ENCODE data around the gene RBBP8NL. TPM values are rescaled to one million over a fixed set of nuclear protein-coding genes. Genes with fewer than 3 reads are reported as not detected.
A peak's percentile ranks its signal among the peaks of the same experiment; 100 is the strongest.

Gene RBBP8NL
- total and polyA plus RNA-seq, 2 of the 8 experiments (the other 6 are each of a cell fraction or from before 2014, with no cell fraction given), result 0.43 to 0.48 TPM

DNA sequence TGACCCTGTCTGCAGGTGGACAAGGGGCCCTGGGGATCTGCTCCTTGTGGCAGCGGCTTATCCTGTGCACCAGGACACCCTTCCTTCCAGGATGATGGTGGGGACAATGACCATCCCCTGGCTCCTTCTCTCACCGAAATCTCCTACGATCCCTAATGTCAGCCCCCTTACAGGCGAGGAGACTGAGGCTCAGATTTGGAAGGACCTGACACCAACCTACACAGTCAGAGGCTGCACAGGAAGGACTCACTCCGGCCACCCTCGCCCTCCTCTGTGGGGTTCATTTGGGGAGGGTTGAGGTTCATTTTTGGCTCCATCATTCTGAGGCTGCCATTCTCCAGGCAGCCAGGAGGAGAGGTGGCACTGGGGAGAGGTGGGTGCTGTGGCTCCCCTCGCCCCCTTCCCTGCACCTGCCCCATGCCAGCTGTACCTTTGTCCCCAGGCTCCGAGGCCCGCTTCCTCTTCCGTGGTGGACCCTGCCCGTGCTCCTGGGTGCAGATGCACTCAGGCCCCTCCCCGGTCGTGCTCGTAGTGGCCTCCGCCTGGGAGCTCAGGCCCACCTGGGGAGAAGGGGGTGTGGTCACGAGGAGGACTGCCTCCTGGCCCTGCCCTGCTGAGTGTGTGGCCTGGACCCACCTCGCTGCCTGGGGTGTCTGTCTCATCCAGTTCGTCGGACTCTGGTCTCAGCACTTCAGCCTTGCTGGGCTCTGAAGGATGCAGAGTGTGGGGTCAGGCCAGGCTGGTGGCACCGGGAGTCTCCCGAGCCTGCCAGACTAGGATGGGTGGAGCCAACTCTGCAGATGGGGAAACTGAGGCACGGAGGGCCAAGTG, 14.9 kb downstream of the RBBP8NL start:
- WGBS, 2 experiments (ENCODE audit: extremely low coverage in 1 of 2, insufficient coverage in 1 of 2, insufficient read length in 1 of 2, insufficient replicate concordance in 2 of 2, low coverage in 1 of 2, low lambda C conversion rate in 2 of 2, missing lambda C conversion rate in 1 of 2), result 89% methylated on average over 21 of the region's 22 CpGs; no CpG with 5 or more reads in 1 of the 2 experiments
- Histone ChIP-seq H3K18ac (ENCODE audit: extremely low read depth, low read length) (no peak overlapping the region), H3K4me2 (ENCODE audit: insufficient read depth in 1 of 2, low read depth in 2 of 2, low read length in 2 of 2) (no peak overlapping the region), H4K91ac (replicated peaks; ENCODE audit: insufficient read length, low read length) (no peak overlapping the region), H3K9me3 (ENCODE audit: insufficient read depth in 2 of 2, low read depth in 1 of 2, low read length in 1 of 2) (no peaks in the 10 kb centered on the region), H3K23ac (ENCODE audit: insufficient read length) (no peak overlapping the region), H2BK12ac (ENCODE audit: low read depth, low read length) (no peak overlapping the region), H2BK20ac (ENCODE audit: low read length) (no peak overlapping the region), H4K20me1 (replicated peaks in 1 of 2; ENCODE audit: control insufficient read depth in 1 of 2, insufficient read depth in 2 of 2, low read length in 2 of 2) (peaks cover 0 to 2% of the 10 kb centered on the region in 2 experiments), H2BK15ac (ENCODE audit: low read length) (no peak overlapping the region), H2AK5ac (ENCODE audit: low read depth, low read length) (no peak overlapping the region), H3K4me1 (replicated peaks in 1 of 4; ENCODE audit: control insufficient read depth in 3 of 4, insufficient read depth in 4 of 4, low read length in 3 of 4) (peaks cover 0 to 15% (median 2%) of the 10 kb centered on the region in 4 experiments; a peak in 4 of 7 replicates), H2BK120ac (replicated peaks; ENCODE audit: low read depth, low read length) (no peak overlapping the region), H4K5ac (ENCODE audit: insufficient read length, low read depth, low read length) (no peak overlapping the region), H3K27ac (ENCODE audit: low read depth, low read length) (no peak overlapping the region), H3K23me2 (ENCODE audit: low read depth, low read length) (no peaks in the 10 kb centered on the region; the same call in 1 of the 2 replicates), H4K8ac (ENCODE audit: extremely low read depth, insufficient read depth, low read length) (peak overlapping the region; percentile 57; the same call in 1 of the 2 replicates), H2BK5ac (ENCODE audit: low read depth, low read length) (no peak overlapping the region), H3K79me2 (ENCODE audit: control insufficient read depth in 1 of 2, insufficient read depth in 2 of 2, low read length in 2 of 2) (no peaks in the 10 kb centered on the region), H3K36me3 (ENCODE audit: control insufficient read depth in 2 of 4, insufficient read depth in 4 of 4, low read length in 3 of 4) (no peaks in the 10 kb centered on the region), H3K14ac (ENCODE audit: insufficient read length) (no peak overlapping the region), H3K4me3 (ENCODE audit: extremely low read depth in 1 of 4, insufficient read depth in 2 of 4, low read depth in 3 of 4, low read length in 4 of 4) (no peak overlapping the region), H3K9ac (replicated peaks in 1 of 4; ENCODE audit: extremely low read depth in 1 of 4, low read depth in 3 of 4, low read length in 3 of 4) (no peak overlapping the region), H3K56ac (replicated peaks; ENCODE audit: insufficient read length, low read depth, low read length) (no peak overlapping the region), H3K79me1 (ENCODE audit: low read depth, low read length) (no peaks in the 10 kb centered on the region), H2AFZ (ENCODE audit: low read length) (no peak overlapping the region), H3K27me3 (replicated peaks in 1 of 4; ENCODE audit: control insufficient read depth in 3 of 4, extremely low read depth in 1 of 4, insufficient read depth in 3 of 4, low read length in 3 of 4) (peaks cover 0 to 8% (median 0%) of the 10 kb centered on the region in 4 experiments; a peak in 2 of 7 replicates), H3K4ac (replicated peaks; ENCODE audit: insufficient read length, low read depth, low read length) (no peak overlapping the region)
- POLR2A ChIA-PET (ENCODE audit: partially characterized antibody), result no interaction called here
- FAIRE-seq (no peak), DNase-seq (ENCODE audit: low read depth in 1 of 2, low spot score in 2 of 2) (no peak)
- TF ChIP-seq BCL11A (IDR thresholded peaks at IDR 0.05; ENCODE audit: low read depth in 2 of 2, low read length in 2 of 2), result no peak
- CTCF ChIA-PET (ENCODE audit: partially characterized antibody), result interaction anchor here (0.8 to 7.1 kb wide), 7 partner anchors 8 to 379 kb away, joined by 3 to 104 read pairs (median 10); partner anchors contain the start of gene RBBP8NL

Data from H1 (cell line).